HepG2 (cell line): ENCODE measurements around the gene IFT122.

Experiments used
- CBX2 ChIP-seq, 2 experiments: fragments of 200-600 bp in 1 of 2; sonication (generic); formaldehyde crosslinking in 1 of 2; IDR thresholded peaks; 2 replicates each; pipeline versions ENCODE4 v1.7.0 to v1.8.1; 2018 to 2022; ENCODE audit warnings: low read depth in 2 of 2, low read length in 1 of 2, mild to moderate bottlenecking in 1 of 2, missing genetic modification reagents in 1 of 2
- CTCF ChIP-seq: sonication (generic); formaldehyde crosslinking; IDR thresholded peaks from 2 replicates; pipeline ENCODE4 v1.5.0; 2020; ENCODE audit warnings: mild to moderate bottlenecking, missing genetic modification reagents, moderate library complexity
- PBX3 ChIP-seq: sonication (generic); formaldehyde crosslinking; IDR thresholded peaks from 2 replicates; pipeline ENCODE4 v1.8.1; 2023; ENCODE audit warnings: missing genetic modification reagents, inconsistent platforms, borderline replicate concordance
- POLR2A ChIP-seq, 2 experiments: IDR thresholded peaks; 2 replicates each; pipeline ENCODE4 v1.6.1; 2011; ENCODE audit warnings: low read depth in 2 of 2, low read length in 2 of 2, mild to moderate bottlenecking in 1 of 2, moderate library complexity in 1 of 2; ENCODE audit not compliant: insufficient read depth in 1 of 2
- SALL2 ChIP-seq: sonication (generic); formaldehyde crosslinking; IDR thresholded peaks from 2 replicates; pipeline ENCODE4 v1.8.1; 2023; ENCODE audit warnings: mild to moderate bottlenecking, missing genetic modification reagents, inconsistent platforms
- TARDBP ChIP-seq: sonication (generic); formaldehyde crosslinking; IDR thresholded peaks from 2 replicates; pipeline ENCODE4 v1.8.0; 2022; ENCODE audit warnings: mild to moderate bottlenecking, missing genetic modification reagents
- TFDP1 ChIP-seq: IDR thresholded peaks from 2 replicates; pipeline ENCODE4 v1.6.1; 2016; ENCODE audit warnings: missing compliant biosample characterization, missing genetic modification reagents, borderline replicate concordance
- ZNF274 ChIP-seq: sonication (generic); formaldehyde crosslinking; IDR thresholded peaks from 2 replicates; pipeline ENCODE4 v1.5.1; 2020; ENCODE audit warnings: mild to moderate bottlenecking, missing genetic modification reagents
- ZNF33B ChIP-seq: sonication (generic); formaldehyde crosslinking; IDR thresholded peaks from 2 replicates; pipeline ENCODE4 v1.5.1; 2020; ENCODE audit warnings: mild to moderate bottlenecking, missing genetic modification reagents
- ZZZ3 ChIP-seq: sonication (generic); formaldehyde crosslinking; IDR thresholded peaks from 2 replicates; pipeline ENCODE4 v1.4.0; 2020; ENCODE audit warnings: missing genetic modification reagents, mild to moderate bottlenecking, borderline replicate concordance

GRCh38 chr3:129518038-129518561 lies 78.1 kb downstream of the IFT122 start:
- TF ChIP-seq ZZZ3 (CRISPR knock-in tag) (no peak), PBX3 (CRISPR knock-in tag) (no peak), POLR2A (IDR thresholded peaks at IDR 0.05; ENCODE audit: insufficient read depth in 1 of 2, low read depth in 2 of 2, low read length in 2 of 2) (no peak), ZNF274 (CRISPR knock-in tag) (no peak), TFDP1 (CRISPR knock-in tag) (no peak), ZNF33B (CRISPR knock-in tag) (no peak), CTCF (CRISPR knock-in tag) (no peak), CBX2 (IDR thresholded peaks at IDR 0.05; ENCODE audit: low read depth, low read length) (no peak), CBX2 (CRISPR knock-in tag; IDR thresholded peaks at IDR 0.05; ENCODE audit: low read depth) (no peak), SALL2 (no peak), TARDBP (CRISPR knock-in tag) (no peak)
